HepG2 (cell line): ENCODE data around the gene FBXL22. TPM values are rescaled to one million over a fixed set of nuclear protein-coding genes. Genes with fewer than 3 reads are reported as not detected.

Experiments
- AHDC1 ChIP-seq: sonication (generic); formaldehyde crosslinking; IDR thresholded peaks from 2 replicates; pipeline ENCODE4 v1.5.1; 2020; ENCODE audit warnings: mild to moderate bottlenecking, missing genetic modification reagents, borderline replicate concordance
- ELF1 ChIP-seq: sonication (generic); formaldehyde crosslinking; IDR thresholded peaks from 2 replicates; pipeline ENCODE4 v1.4.0; 2020; ENCODE audit warnings: missing genetic modification reagents
- GTF3A ChIP-seq: sonication (generic); formaldehyde crosslinking; conservative IDR thresholded peaks from 2 replicates; pipeline ENCODE4 v1.4.0; 2020; ENCODE audit warnings: mild to moderate bottlenecking, missing genetic modification reagents
- HDAC6 ChIP-seq: fragments of 200-600 bp; sonication (generic); IDR thresholded peaks from 2 replicates; pipeline ENCODE4 v1.7.0; 2017; ENCODE audit warnings: mild to moderate bottlenecking, antibody characterized with exemption, low read length, low read depth
- HNRNPL ChIP-seq: fragments of 200-400 bp; formaldehyde crosslinking; IDR thresholded peaks from 2 replicates; pipeline ENCODE4 v1.6.1; 2017; ENCODE audit warnings: mild to moderate bottlenecking, low read depth, low read length
- IRX3 ChIP-seq: sonication (generic); formaldehyde crosslinking; IDR thresholded peaks from 2 replicates; pipeline ENCODE4 v1.8.1; 2023; ENCODE audit warnings: mild to moderate bottlenecking, low read depth, missing genetic modification reagents, borderline replicate concordance
- KDM5B ChIP-seq: sonication (generic); formaldehyde crosslinking; IDR thresholded peaks from 2 replicates; pipeline ENCODE4 v1.4.0; 2020; ENCODE audit warnings: missing genetic modification reagents, mild to moderate bottlenecking, borderline replicate concordance
- MTF1 ChIP-seq: sonication (generic); formaldehyde crosslinking; IDR thresholded peaks from 2 replicates; pipeline ENCODE4 v1.5.0; 2020; ENCODE audit warnings: missing genetic modification reagents
- MXD1 ChIP-seq: sonication (generic); formaldehyde crosslinking; IDR thresholded peaks from 2 replicates; pipeline ENCODE4 v1.4.0; 2020; ENCODE audit warnings: mild to moderate bottlenecking, missing genetic modification reagents
- NFYB ChIP-seq: sonication (generic); formaldehyde crosslinking; IDR thresholded peaks from 2 replicates; pipeline ENCODE4 v1.4.0; 2020; ENCODE audit warnings: missing genetic modification reagents
- PAX8 ChIP-seq: sonication (generic); formaldehyde crosslinking; IDR thresholded peaks from 2 replicates; pipeline ENCODE4 v1.8.0; 2022; ENCODE audit warnings: mild to moderate bottlenecking, missing genetic modification reagents, borderline replicate concordance
- SIN3B ChIP-seq: fragments of 150-350 bp; IDR thresholded peaks from 2 replicates; pipeline ENCODE4 v1.6.1; 2014; ENCODE audit warnings: low read length
- SP140L ChIP-seq: sonication (generic); formaldehyde crosslinking; IDR thresholded peaks from 2 replicates; pipeline ENCODE4 v1.4.0; 2020; ENCODE audit warnings: missing genetic modification reagents, borderline replicate concordance
- SRSF9 ChIP-seq: fragments of 200-400 bp; formaldehyde crosslinking; IDR thresholded peaks from 2 replicates; pipeline ENCODE4 v1.6.1; 2018; ENCODE audit warnings: borderline replicate concordance, mild to moderate bottlenecking, low read depth, low read length; ENCODE audit not compliant: insufficient read depth, poor library complexity, severe bottlenecking
- TCF12 ChIP-seq, 2 experiments: fragments of 450-650 bp in 1 of 2; sonication (generic) in 1 of 2; formaldehyde crosslinking in 1 of 2; IDR thresholded peaks; 2 replicates each; pipeline versions ENCODE4 v1.6.1 to v1.8.0; 2017 to 2022; ENCODE audit warnings: antibody characterized with exemption in 1 of 2, mild to moderate bottlenecking in 1 of 2, missing genetic modification reagents in 1 of 2, moderate library complexity in 1 of 2
- TCF7 ChIP-seq: sonication (generic); IDR thresholded peaks from 2 replicates; pipeline ENCODE4 v1.6.1; 2016; ENCODE audit warnings: antibody characterized with exemption, low read depth
- ZNF101 ChIP-seq: sonication (generic); formaldehyde crosslinking; IDR thresholded peaks from 2 replicates; pipeline ENCODE4 v1.4.0; 2020; ENCODE audit warnings: mild to moderate bottlenecking, low read depth, missing genetic modification reagents, borderline replicate concordance
- ZNF143 ChIP-seq: sonication (generic); formaldehyde crosslinking; IDR thresholded peaks from 2 replicates; pipeline ENCODE4 v1.4.0; 2020; ENCODE audit warnings: missing genetic modification reagents
- ZNF234 ChIP-seq: sonication (generic); formaldehyde crosslinking; conservative IDR thresholded peaks from 2 replicates; pipeline ENCODE4 v1.5.1; 2020; ENCODE audit warnings: mild to moderate bottlenecking, missing genetic modification reagents
- ZNF558 ChIP-seq: sonication (generic); formaldehyde crosslinking; IDR thresholded peaks from 2 replicates; pipeline ENCODE4 v1.9.0; 2022; ENCODE audit warnings: mild to moderate bottlenecking, missing genetic modification reagents, borderline replicate concordance
- ZNF704 ChIP-seq: sonication (generic); formaldehyde crosslinking; IDR thresholded peaks from 2 replicates; pipeline ENCODE4 v1.8.1; 2023; ENCODE audit warnings: mild to moderate bottlenecking, inconsistent platforms, moderate library complexity, missing genetic modification reagents, borderline replicate concordance
- ZNF766 ChIP-seq: sonication (generic); formaldehyde crosslinking; IDR thresholded peaks from 2 replicates; pipeline ENCODE4 v1.5.0; 2020; ENCODE audit warnings: missing genetic modification reagents, borderline replicate concordance
- ZNF879 ChIP-seq: sonication (generic); formaldehyde crosslinking; IDR thresholded peaks from 2 replicates; pipeline ENCODE4 v1.8.1; 2023; ENCODE audit warnings: missing genetic modification reagents
- polyA plus RNA-seq, 8 experiments: library from polyadenylated mRNA; depleted of rRNA in 3 of 8; stranded (reverse) in 7 of 8; unstranded in 1 of 8; fragments of >200 nt; fragmentation: Illumina TruSeq in 4 of 8; extraction: Trizol in 4 of 8; gene quantifications; 2 replicates each; pipeline versions ENCODE4 v1.2.1 to v1.2.3, GENCODE V29; 2011 to 2016; ENCODE audit warnings: low read depth in 4 of 8, missing spikeins in 1 of 8, mixed read lengths in 1 of 8; ENCODE audit not compliant: insufficient read depth in 1 of 8
- total RNA-seq, 5 experiments: library from RNA; depleted of rRNA; stranded (reverse); fragments of >200 nt; fragmentation: Illumina TruSeq; extraction: Trizol; gene quantifications; 2 replicates each; pipeline ENCODE4 v1.2.3, GENCODE V29; 2016; ENCODE audit warnings: low read depth in 1 of 5

FBXL22 gene
- total and polyA plus RNA-seq, 2 of the 13 experiments (the other 11 are each of a cell fraction or from before 2014, with no cell fraction given) = 0.15 to 0.33 TPM

- TF ChIP-seq SRSF9 = no peak
- TF ChIP-seq PAX8 (CRISPR knock-in tag) = no peak
- 0 out of 2 replicates have a peak, but pooled peaks have one; percentile 33 for TF ChIP-seq ZNF143 (CRISPR knock-in tag)
- peak; percentile 14; the same call in 1 of the 2 replicates for TF ChIP-seq NFYB
- TF ChIP-seq MXD1 (CRISPR knock-in tag) = no peak; the same call in 1 of the 2 replicates
- peak; percentile 88; the same call in 1 of the 2 replicates for TF ChIP-seq ZNF879 (CRISPR knock-in tag)
- no peak for TF ChIP-seq GTF3A
- TF ChIP-seq HDAC6 = no peak
- TF ChIP-seq KDM5B (CRISPR knock-in tag) = peak; percentile 25; the same call in 1 of the 2 replicates
- no peak for TF ChIP-seq ZNF234
- TF ChIP-seq ZNF558 (CRISPR knock-in tag) = peak; percentile 40; the same call in 1 of the 2 replicates
- TF ChIP-seq SIN3B = no peak
- TF ChIP-seq IRX3 (CRISPR knock-in tag) = peak; percentile 82; the same call in 1 of the 2 replicates
- TF ChIP-seq ZNF704 (CRISPR knock-in tag) = no peak
- TF ChIP-seq HNRNPL = no peak
- peak; percentile 77; the same call in 1 of the 2 replicates for TF ChIP-seq ZNF766 (CRISPR knock-in tag)
- no peak for TF ChIP-seq ELF1
- no peak for TF ChIP-seq SP140L
- TF ChIP-seq ZNF101 (CRISPR knock-in tag) = no peak
- no peak for TF ChIP-seq TCF12 (IDR thresholded peaks at IDR 0.05)
- TF ChIP-seq TCF12 (CRISPR knock-in tag; IDR thresholded peaks at IDR 0.05) = no peak
- TF ChIP-seq TCF7 = no peak
- peak; percentile 86; the same call in 1 of the 2 replicates for TF ChIP-seq MTF1
- no peak for TF ChIP-seq AHDC1
Observed at GRCh38 chr15:63600616-63601025, 3.4 kb downstream of the FBXL22 start (continued).
